ENCODE data around the gene HTRA3. TPM values are rescaled to one million over a fixed set of nuclear protein-coding genes. Genes with fewer than 3 reads are reported as not detected.

Gene HTRA3
- total and polyA plus RNA-seq, 2 of the 8 experiments (the other 6 are each of a cell fraction or from before 2014, with no cell fraction given) = 3.2 to 5.8 TPM

DNA sequence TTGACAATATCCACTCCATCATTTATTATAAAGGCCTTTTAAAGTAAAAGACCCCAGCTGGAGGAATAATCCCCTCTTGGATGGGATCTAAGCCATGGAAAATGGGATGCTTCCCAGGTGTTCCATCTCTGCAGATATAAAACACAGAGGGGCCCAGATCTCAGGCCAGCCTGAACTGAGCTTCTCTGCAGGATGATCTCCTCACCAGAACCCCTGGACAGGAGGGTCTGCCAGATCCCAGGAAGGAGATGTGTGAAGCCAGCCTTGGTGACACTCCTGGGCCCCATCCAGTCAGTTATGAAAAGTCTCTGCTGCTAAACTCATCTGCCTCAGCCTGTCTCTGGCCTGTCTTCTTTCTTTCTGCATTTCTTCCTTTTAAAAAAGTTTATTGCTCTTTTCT is 56.7 kb downstream of the HTRA3 start:
- Histone ChIP-seq H2BK5ac (ENCODE audit: low read depth, low read length) (no peak overlapping the region), H3K4me1 (replicated peaks in 1 of 4; ENCODE audit: control insufficient read depth in 3 of 4, insufficient read depth in 4 of 4, low read length in 3 of 4) (no peaks in the 10 kb centered on the region), H3K79me1 (ENCODE audit: low read depth, low read length) (no peaks in the 10 kb centered on the region), H3K4me3 (ENCODE audit: extremely low read depth in 1 of 4, insufficient read depth in 2 of 4, low read depth in 3 of 4, low read length in 4 of 4) (no peak overlapping the region), H2AFZ (ENCODE audit: low read length) (no peak overlapping the region), H3K4ac (replicated peaks; ENCODE audit: insufficient read length, low read depth, low read length) (no peak overlapping the region), H3K4me2 (ENCODE audit: insufficient read depth in 1 of 2, low read depth in 2 of 2, low read length in 2 of 2) (no peak overlapping the region), H3K79me2 (ENCODE audit: control insufficient read depth in 1 of 2, insufficient read depth in 2 of 2, low read length in 2 of 2) (no peaks in the 10 kb centered on the region), H3K27me3 (replicated peaks in 1 of 4; ENCODE audit: control insufficient read depth in 3 of 4, extremely low read depth in 1 of 4, insufficient read depth in 3 of 4, low read length in 3 of 4) (no peaks in the 10 kb centered on the region), H3K23me2 (ENCODE audit: low read depth, low read length) (peaks cover 3% of the 10 kb centered on the region; the same call in 1 of the 2 replicates), H4K5ac (ENCODE audit: insufficient read length, low read depth, low read length) (no peak overlapping the region), H2BK20ac (ENCODE audit: low read length) (no peak overlapping the region), H2BK12ac (ENCODE audit: low read depth, low read length) (no peak overlapping the region), H3K14ac (ENCODE audit: insufficient read length) (no peak overlapping the region), H4K91ac (replicated peaks; ENCODE audit: insufficient read length, low read length) (no peak overlapping the region), H2BK120ac (replicated peaks; ENCODE audit: low read depth, low read length) (no peak overlapping the region), H3K18ac (ENCODE audit: extremely low read depth, low read length) (no peak overlapping the region), H2AK5ac (ENCODE audit: low read depth, low read length) (no peak overlapping the region), H4K8ac (ENCODE audit: extremely low read depth, insufficient read depth, low read length) (no peak overlapping the region), H3K9ac (replicated peaks in 1 of 4; ENCODE audit: extremely low read depth in 1 of 4, low read depth in 3 of 4, low read length in 3 of 4) (no peak overlapping the region), H3K23ac (ENCODE audit: insufficient read length) (no peak overlapping the region), H2BK15ac (ENCODE audit: low read length) (no peak overlapping the region), H3K56ac (replicated peaks; ENCODE audit: insufficient read length, low read depth, low read length) (no peak overlapping the region), H4K20me1 (replicated peaks in 1 of 2; ENCODE audit: control insufficient read depth in 1 of 2, insufficient read depth in 2 of 2, low read length in 2 of 2) (peaks cover 0 to 2% of the 10 kb centered on the region in 2 experiments), H3K36me3 (ENCODE audit: control insufficient read depth in 2 of 4, insufficient read depth in 4 of 4, low read length in 3 of 4) (no peaks in the 10 kb centered on the region), H3K27ac (ENCODE audit: low read depth, low read length) (no peak overlapping the region), H3K9me3 (ENCODE audit: insufficient read depth in 2 of 2, low read depth in 1 of 2, low read length in 1 of 2) (no peaks in the 10 kb centered on the region; a peak in 2 of 4 replicates)
- POLR2A ChIA-PET (ENCODE audit: partially characterized antibody) = no interaction called here
- DNase-seq (ENCODE audit: low read depth in 1 of 2, low spot score in 2 of 2) (no peak), FAIRE-seq (no peak)
- CTCF ChIA-PET (ENCODE audit: partially characterized antibody) = interaction anchor here (0.6 to 2.1 kb wide), 6 partner anchors 10 to 171 kb away, joined by 3 to 9 read pairs (median 4); partner anchors contain the start of gene SH3TC1
- TF ChIP-seq BACH1 (IDR thresholded peaks at IDR 0.05; ENCODE audit: low read length) = no peak
- TF ChIP-seq EP300 (IDR thresholded peaks at IDR 0.05; ENCODE audit: borderline replicate concordance in 1 of 2, low read depth in 2 of 2, low read length in 2 of 2) = no peak
- no peak for TF ChIP-seq POLR2A (IDR thresholded peaks at IDR 0.05; ENCODE audit: control extremely low read depth in 1 of 2, low read depth in 2 of 2, low read length in 2 of 2)
- TF ChIP-seq GTF2F1 (IDR thresholded peaks at IDR 0.05; ENCODE audit: borderline replicate concordance, low read depth, low read length) = no peak
- no peak for TF ChIP-seq JUN (IDR thresholded peaks at IDR 0.05; ENCODE audit: low read depth, low read length)

Measured in H1 (cell line).